Measurements from ENCODE around the gene EDA. TPM values are rescaled to one million over a fixed set of nuclear protein-coding genes. Genes with fewer than 3 reads are reported as not detected.
"Not testable (repeated sequence)": the region's sequence is repeated elsewhere in the genome, so short reads cannot be mapped to it uniquely, and the experiment has no call there.

The EDA gene
- total RNA-seq, 1 experiment from 2014 or later: 0.67 TPM

DNA sequence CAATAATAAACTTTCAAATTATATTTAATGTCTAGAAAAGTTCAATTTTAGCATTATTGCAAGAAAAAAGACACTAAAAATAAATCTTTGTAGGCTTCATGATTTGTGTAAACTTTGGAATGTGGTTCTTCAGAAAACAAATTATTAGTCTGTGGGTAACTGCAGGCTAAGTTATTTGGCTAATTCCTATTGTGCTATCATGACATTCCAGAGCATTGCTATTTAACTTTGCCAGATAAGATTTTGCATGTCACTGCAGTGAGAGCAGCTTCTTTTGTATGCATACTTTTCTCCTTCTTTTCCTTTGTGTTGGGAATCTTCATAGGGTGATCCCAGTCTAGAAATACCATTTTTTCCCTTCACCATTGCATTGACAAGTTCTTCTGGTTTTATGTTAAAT is 303.8 kb downstream of the EDA start:
- DNase-seq (ENCODE audit: extremely low read depth, low read depth): no peak

DNA sequence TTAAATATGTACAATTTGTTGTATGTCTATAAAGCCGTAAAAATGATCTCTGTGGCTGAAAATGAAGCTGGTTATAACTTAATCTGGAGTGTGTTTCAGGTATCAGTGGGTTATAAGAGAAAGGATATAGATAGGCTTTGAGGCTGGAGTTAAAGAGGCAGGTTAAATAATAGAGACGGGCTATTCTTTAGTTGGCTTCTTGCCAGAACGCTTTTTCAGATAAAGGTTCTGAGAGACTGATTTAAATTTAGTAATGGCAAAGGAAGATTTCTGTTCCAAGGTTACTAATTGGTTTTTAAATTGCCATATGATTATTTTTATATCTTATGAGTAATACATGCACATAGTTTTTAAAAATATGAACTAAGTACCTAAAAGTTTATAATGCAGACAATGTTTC is 316.4 kb downstream of the EDA start:
- DNase-seq (ENCODE audit: extremely low read depth, low read depth): no peak

DNA sequence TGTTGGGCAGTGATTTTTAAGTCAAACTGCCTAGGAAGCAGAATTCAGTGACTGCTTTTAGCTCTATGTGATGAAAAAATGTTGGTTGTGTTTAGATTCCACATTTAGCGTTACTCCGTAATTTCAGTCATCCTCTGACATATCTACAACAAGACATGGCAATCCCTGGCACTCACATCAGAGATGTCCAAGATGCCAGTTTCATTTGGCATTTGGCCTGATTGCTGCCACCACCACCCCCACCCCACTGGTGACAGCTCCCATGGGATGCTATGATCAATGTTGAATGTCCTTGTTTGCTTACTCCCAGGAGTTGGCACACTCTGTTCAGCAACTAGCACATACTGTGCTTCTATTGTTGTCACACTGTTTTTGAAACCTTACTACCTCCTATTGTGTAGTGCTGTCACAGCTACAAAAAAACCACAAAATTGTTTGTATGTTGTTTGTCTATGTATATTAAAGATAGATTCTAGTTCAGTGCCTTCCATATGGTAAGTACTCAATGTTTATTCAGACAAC is 332.4 kb downstream of the EDA start:
- DNase-seq (ENCODE audit: extremely low read depth, low read depth): no peak

DNA sequence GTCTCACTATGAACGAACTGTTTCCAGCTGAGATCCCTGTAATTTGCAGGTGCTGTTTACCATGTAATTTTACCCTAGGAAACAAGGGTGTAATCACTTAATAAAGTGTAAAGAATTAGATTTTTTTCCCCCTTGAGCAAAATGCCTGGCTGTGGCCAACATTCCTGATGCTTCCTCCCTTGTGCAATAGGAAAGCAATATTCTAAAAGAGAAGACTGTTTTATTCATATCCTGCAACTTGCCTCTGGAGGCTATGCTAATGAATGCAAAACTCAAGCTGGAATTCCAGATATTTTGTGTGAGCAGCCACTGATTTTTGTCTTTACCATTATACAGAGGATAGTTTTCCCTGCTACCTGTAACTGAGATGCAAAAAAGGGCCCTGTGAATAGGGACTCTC is 335.8 kb downstream of the EDA start:
- DNase-seq (ENCODE audit: extremely low read depth, low read depth): no peak

DNA sequence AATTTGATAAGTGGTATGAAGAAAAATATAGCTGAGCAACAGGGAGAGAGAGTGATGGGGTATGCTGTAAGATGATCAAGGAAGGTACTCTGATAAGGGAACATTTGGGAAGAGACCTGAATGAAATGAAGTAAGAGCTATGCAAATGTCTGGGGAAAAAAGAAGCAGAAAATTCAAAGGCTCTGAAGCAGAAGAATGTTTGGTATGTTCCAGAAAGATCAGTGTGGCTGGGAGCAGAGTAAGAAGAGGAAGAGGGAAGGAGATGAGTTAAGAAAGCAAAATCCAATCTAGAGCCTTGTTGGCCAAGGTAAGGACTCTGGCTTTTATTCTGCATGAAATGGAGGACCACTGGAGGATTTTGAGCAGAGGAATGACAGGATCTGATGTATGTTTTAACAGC is 343.8 kb downstream of the EDA start:
- DNase-seq (ENCODE audit: extremely low read depth, low read depth): no peak

- no peak for DNase-seq (ENCODE audit: extremely low read depth, low read depth)
These were observed 345.6 kb downstream of the EDA start for GRCh38 chrX:69961365-69962072.

- no peak for DNase-seq (ENCODE audit: extremely low read depth, low read depth)
These were observed 353.0 kb downstream of the EDA start for GRCh38 chrX:69968950-69969349.

DNA sequence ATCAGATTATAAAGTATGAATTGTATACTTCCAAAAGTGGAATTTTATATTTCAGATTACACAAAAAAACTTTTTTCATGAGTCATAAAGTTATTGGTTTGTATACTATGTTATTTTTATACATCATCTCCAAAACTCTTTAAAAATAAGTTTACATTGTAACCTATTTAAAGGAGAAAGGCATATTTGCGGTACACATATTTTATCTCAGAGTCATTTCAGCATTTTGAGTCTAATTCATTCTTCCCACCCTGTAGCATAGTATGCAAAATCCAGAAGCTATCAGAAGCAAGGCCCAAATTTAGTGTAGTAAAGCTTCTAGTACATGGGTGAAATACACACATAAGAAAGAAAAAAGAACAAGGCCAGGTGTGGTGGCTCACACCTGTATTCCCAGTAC is 353.5 kb downstream of the EDA start:
- DNase-seq (ENCODE audit: extremely low read depth, low read depth): no peak

DNA sequence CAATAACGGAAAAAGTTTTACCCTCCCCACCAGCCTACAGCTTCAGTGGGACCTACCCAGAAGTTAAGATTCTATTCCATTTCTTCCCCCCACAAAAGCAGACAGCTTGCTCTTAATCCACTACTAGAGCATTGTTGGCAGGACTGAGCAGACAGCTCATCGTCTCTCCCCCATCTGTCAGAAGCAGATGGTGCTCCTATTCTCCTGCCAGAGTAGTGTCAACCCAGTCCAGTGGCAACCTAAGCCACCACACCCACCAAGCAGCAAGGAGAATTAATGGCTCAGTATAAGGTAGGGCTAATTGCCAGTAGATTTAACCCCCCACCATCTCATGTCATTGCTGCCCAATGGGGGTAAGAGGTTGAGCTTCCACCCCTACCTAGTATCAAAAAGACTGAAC is 371.8 kb downstream of the EDA start:
- no peak for DNase-seq (ENCODE audit: extremely low read depth, low read depth)

DNA sequence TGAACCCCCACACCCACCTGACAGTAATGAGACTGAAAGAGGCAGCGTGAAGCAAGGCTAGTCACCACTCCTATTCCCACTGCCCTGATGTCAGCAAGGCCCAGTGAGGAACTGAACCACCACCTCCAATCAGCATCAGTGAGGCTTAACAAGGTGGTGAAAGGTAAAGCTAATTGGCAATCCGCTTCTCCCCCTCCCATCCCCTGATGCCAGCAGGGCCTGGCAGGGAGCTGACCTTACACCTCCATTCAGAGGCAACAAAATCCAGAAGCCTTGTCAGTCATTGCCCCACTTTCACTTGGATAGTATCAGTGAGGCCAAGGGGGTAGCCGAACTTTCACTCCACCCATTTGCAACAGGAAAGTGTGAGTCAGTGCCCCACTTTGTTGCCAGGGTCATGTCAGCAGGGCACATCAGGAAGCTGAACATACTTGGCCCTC is 373.1 kb downstream of the EDA start:
- no peak for DNase-seq (ENCODE audit: extremely low read depth, low read depth)

GRCh38 chrX:69991685-69992084 is 375.8 kb downstream of the EDA start:
- no peak for DNase-seq (ENCODE audit: extremely low read depth, low read depth)

GRCh38 chrX:69993494-69993893 is 377.6 kb downstream of the EDA start:
- no peak for DNase-seq (ENCODE audit: extremely low read depth, low read depth)

DNA sequence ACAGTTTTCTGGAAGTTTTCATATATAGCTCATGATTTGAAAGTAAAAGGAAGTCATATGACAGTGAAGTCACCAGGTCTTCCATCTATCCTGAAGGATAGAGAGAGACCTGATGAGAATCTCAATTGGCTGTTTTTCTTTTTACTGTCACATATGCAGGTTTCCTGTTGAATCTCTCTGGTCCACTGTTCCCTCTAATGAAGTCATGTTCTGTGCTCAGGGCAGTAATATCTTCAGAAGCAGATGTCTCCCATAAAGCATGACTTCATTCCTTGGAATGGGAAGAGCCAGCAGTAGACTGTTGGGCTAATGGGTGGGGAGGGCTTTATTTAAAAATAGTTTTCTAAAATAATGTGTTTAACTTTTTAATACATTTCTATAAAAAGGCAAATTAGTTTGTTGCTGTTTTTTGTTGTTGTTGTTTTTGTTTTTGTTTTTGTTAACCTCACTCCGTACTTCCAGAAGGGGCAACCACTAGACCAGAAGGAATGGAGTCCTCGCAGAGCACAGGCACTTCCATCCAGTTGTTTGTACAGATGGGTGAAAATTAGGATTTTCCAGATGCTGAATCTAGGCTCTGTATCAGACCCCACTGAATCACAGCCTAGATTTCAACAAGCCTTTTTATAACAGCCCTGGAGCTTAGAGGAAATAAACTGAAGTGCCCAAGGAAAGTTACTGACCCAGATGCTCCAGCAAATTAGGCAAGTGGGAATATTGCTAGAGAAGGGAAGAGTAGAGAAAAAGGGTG is 379.6 kb downstream of the EDA start:
- no peak for DNase-seq (ENCODE audit: extremely low read depth, low read depth)

DNA sequence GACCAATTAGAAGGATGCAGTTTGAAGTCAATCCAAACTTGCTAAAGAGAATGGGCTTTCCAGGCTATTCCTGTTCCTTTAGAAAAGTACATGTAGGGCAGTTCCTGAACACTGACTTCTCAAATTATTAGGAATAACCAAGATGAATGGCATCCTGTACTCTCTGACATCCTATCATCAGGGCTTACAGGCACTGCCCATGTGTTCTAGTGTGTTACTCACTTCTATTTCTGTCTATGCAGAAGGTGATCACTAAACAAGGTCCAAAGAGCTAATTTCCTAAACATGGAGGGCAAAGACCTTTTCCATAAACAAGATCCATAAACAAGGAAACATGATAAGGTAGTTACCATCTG is 380.2 kb downstream of the EDA start:
- DNase-seq (ENCODE audit: extremely low read depth, low read depth): no peak

- DNase-seq (ENCODE audit: extremely low read depth, low read depth): not testable (repeated sequence)
These were observed 382.4 kb downstream of the EDA start for GRCh38 chrX:69998299-69998698.

GRCh38 chrX:70001269-70001668 is 385.4 kb downstream of the EDA start:
- DNase-seq (ENCODE audit: extremely low read depth, low read depth): no peak

DNA sequence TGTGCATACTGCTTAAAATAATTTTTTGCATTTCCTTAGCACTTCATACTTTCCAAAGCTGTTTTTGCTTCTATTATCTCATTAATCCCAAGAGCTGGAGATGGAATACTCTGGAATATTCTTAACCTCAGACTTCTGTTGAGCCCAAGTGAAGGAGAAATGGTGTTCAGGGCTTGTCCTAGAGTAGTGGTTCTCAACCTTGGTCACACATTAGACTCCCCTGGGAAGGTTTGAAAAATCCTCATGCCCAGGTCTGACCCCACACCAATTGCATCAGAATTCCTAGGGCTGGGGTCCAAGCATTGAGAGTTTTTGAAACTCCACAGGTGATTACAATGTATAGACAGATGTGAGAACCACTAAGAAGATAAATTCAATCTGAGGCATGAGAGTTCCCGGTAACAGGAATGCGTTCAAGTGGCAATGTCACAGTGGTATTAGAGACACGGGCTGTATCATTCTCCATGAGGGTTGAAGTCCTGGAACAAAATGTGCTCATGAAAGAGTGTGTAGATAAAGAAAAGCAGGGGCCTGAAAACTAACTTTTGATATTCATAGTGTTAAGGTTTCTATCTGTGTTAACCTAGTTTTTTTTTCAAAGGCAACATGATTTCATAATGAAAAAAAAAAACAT is 385.9 kb downstream of the EDA start:
- no peak for DNase-seq (ENCODE audit: extremely low read depth, low read depth)

DNA sequence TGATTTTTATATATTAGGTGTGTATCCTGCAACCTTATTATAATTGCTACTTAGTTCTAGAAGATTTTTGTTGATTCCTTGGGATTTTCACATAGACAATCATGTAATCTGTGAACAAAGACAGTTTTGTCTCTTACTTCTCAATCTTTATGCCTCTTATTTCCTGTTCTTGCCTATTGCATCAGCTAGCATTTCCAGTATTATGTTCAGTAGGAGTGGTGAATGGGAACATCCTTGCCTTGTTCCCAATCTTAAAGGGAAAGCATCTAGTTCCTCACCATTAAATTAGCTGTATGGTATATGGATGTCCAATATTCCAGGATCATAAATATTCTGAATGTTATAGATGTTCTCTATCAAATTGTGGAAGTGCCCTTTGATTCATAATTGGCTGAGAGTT is 392.0 kb downstream of the EDA start:
- DNase-seq (ENCODE audit: extremely low read depth, low read depth): no peak

DNA sequence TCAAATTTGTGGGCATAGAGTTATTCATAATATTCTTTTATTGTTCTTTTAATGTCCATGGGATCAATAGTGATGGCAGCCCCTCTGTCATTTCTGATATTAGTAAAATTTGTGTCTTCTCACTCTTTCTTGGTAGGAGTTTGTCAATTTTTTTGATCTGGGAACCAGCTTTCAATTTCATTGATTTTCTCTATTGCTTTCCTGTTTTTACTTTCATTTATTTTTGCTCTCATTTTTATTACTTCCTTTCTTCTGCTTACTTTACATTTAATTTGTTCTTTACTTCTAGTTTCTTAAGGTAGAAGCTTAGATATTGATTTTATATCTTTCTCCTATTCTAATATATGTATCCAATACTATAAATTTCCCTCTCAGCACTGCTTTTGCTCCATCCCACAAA is 393.1 kb downstream of the EDA start:
- no peak for DNase-seq (ENCODE audit: extremely low read depth, low read depth)

DNA sequence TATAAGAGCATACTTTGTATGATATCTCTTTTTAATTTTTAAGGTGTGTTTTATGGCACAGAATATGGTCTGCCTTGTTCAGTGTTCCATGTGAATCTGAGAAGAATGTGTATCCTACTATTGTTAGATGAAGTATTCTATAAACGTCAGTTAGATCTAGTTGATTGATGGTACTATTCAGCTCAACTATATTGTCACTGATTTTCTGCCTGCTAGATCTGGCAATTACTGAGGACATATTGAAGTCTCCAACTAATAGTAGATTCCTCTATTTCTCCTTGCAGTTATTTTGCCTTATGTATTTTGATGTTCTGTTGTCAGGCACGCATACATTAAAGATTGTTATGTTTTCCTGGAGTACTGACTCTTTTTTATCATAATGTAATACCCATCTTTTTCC is 394.1 kb downstream of the EDA start:
- no peak for DNase-seq (ENCODE audit: extremely low read depth, low read depth)

- DNase-seq (ENCODE audit: extremely low read depth, low read depth): no peak
These were observed 396.8 kb downstream of the EDA start for GRCh38 chrX:70012756-70013155.
